Astrocyte (in vitro differentiated cells and primary cell): Measurements from ENCODE around the gene ELAVL3.

Source experiments
- CTCF ChIP-seq: IDR thresholded peaks from 2 replicates; pipeline ENCODE4 v1.5.1; 2011; ENCODE audit warnings: low read depth, mild to moderate bottlenecking, inconsistent platforms, low read length, moderate library complexity; ENCODE audit not compliant: insufficient read depth
- EZH2 ChIP-seq: IDR thresholded peaks from 2 replicates; pipeline ENCODE4 v1.6.1; 2012; ENCODE audit warnings: mild to moderate bottlenecking, low read length, inconsistent platforms; ENCODE audit not compliant: insufficient read depth

- TF ChIP-seq EZH2 = no peak
- TF ChIP-seq CTCF = no peak
These were observed 23.0 kb downstream of the ELAVL3 start for GRCh38 chr19:11457831-11458230.
